AG10803 (cell line): ENCODE data around the gene VPS9D1.

Experiments used
- DNase-seq: peaks from one replicate; pipeline ENCODE4 v3.0.0; 2010; ENCODE audit warnings: low read depth
- H3K4me3 ChIP-seq: 2 replicates; pipeline ENCODE4 v1.5.1; 2011; ENCODE audit warnings: mild to moderate bottlenecking, low read length, control low read depth
- CTCF ChIP-seq: conservative IDR thresholded peaks from 2 replicates; pipeline ENCODE4 v1.5.1; 2011; ENCODE audit warnings: mild to moderate bottlenecking, low read length, control low read depth, inconsistent platforms

The VPS9D1 gene

GRCh38 chr16:89723279-89724250 is 2.9 kb upstream of the VPS9D1 start:
- no peak for TF ChIP-seq CTCF
- no peak overlapping the region for H3K4me3 ChIP-seq
- peak; percentile 29 for DNase-seq

GRCh38 chr16:89722392-89723278 is 1.9 kb upstream of the VPS9D1 start:
- peak overlapping the region; percentile 84 for H3K4me3 ChIP-seq
- no peak for DNase-seq
- no peak for TF ChIP-seq CTCF

GRCh38 chr16:89721546-89722391 is 1.1 kb upstream of the VPS9D1 start:
- TF ChIP-seq CTCF = no peak
- peak overlapping the region; percentile 84 for H3K4me3 ChIP-seq
- DNase-seq = peak; percentile 38

GRCh38 chr16:89720551-89720812 is 216 bp downstream of the VPS9D1 start:
- H3K4me3 ChIP-seq = peak overlapping the region; percentile 84
- TF ChIP-seq CTCF = no peak
- no peak for DNase-seq

GRCh38 chr16:89717688-89718505 is 2.8 kb downstream of the VPS9D1 start:
- no peak overlapping the region for H3K4me3 ChIP-seq
- no peak for DNase-seq

More at GRCh38 chr16:89717688-89718505, 2.8 kb downstream of the VPS9D1 start:
- no peak for TF ChIP-seq CTCF
